KOPT-K1 (cell line): ENCODE measurements around the gene PDE4D.
"Not testable (repeated sequence)": the region's sequence is repeated elsewhere in the genome, so short reads cannot be mapped to it uniquely, and the experiment has no call there.

Experiments used
- H3K27ac ChIP-seq: fragments of 200-600 bp; sonication (generic); 2 replicates; pipeline ENCODE4 v1.5.1; 2016; ENCODE audit warnings: antibody characterized with exemption, mild to moderate bottlenecking, low read depth, low read length; ENCODE audit not compliant: poor library complexity, severe bottlenecking
- H3K36me3 ChIP-seq: fragments of 200-600 bp; sonication (generic); 2 replicates; pipeline ENCODE4 v1.5.1; 2017; ENCODE audit warnings: antibody characterized with exemption, mild to moderate bottlenecking, low read length, moderate library complexity; ENCODE audit not compliant: insufficient read depth
- H3K9me3 ChIP-seq: fragments of 200-600 bp; sonication (generic); 2 replicates; pipeline ENCODE4 v1.5.1; 2017; ENCODE audit warnings: antibody characterized with exemption, low read length, mild to moderate bottlenecking; ENCODE audit not compliant: insufficient read depth, poor library complexity, severe bottlenecking

Gene PDE4D

DNA sequence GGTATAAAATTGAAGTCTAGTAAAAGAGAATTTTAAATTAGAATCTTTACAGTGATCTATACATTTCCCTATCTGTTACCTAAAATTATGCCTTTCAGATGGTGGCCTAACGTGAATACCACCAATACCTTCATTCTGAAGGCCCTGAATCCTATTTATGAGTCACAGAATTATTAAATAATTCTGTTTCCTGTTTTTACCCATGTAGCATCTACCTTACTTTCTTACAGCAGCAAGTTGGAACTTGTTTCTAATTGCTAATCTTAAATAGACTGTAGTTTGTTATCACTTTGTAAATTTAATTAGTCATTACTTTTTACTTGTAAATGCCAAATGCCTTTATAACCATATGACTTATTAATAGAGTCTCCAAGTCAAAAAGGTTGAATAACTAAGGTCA, 135.0 kb downstream of the PDE4D start:
- Histone ChIP-seq H3K36me3 (no peaks in the 10 kb centered on the region), H3K9me3 (no peaks in the 10 kb centered on the region), H3K27ac (no peak overlapping the region)

DNA sequence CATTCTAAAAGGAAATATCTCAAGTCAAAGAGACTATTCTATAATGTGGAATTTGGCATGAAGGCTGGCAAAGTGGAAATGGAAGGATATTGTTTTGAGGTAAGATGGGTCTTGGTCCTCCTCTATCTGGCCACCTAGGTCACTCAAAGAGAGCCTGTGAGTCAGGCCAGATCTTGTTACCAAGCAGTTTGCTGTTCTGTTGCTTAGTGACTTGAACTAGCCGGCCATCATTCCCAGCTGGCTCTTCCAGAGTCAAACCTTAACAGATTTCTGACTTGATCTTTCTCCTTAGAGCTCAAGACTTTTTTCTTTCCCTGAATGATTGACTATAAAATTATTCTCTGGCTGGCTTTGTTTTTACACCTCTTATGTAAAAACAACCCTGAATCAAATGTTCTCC, 136.1 kb downstream of the PDE4D start:
- H3K27ac ChIP-seq: no peak overlapping the region
- H3K9me3 ChIP-seq: no peaks in the 10 kb centered on the region
- no peaks in the 10 kb centered on the region for H3K36me3 ChIP-seq

DNA sequence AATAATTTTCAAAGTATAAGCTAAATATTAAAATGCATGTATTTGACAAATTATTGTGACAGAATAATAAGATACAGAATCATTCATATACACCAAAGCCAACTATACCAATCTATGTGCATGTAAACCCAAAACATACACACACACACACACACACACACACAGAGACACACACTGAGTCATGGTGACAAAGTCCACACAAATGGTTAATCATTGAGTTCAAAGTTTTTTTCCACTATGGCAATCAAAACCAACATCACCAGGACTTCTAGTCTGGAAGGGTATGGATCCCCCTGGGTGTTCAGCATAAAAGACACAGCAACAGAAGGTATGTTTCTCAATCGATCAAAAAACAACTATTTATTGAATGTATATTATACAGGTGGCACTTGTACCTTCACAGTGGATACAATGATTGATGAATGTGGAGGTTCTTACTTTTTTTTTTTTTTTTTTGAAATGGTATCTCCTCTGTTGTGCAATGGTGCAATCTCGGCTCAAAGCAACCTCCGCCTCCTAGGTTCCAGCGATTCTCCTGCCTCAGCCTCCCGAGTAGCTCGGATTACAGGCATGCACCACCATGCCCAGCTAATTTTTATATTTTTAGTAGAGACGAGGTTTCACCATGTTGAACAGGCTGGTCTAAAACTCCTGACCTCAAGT, 137.0 kb downstream of the PDE4D start:
- no peak overlapping the region for H3K27ac ChIP-seq

GRCh38 chr5:59755476-59755875, 138.1 kb downstream of the PDE4D start:
- H3K36me3 ChIP-seq: no peaks in the 10 kb centered on the region
- H3K9me3 ChIP-seq: no peaks in the 10 kb centered on the region
- no peak overlapping the region for H3K27ac ChIP-seq

More for the DNA sequence above, 137.0 kb downstream of the PDE4D start:
- Histone ChIP-seq H3K9me3 (no peaks in the 10 kb centered on the region), H3K36me3 (no peaks in the 10 kb centered on the region)

DNA sequence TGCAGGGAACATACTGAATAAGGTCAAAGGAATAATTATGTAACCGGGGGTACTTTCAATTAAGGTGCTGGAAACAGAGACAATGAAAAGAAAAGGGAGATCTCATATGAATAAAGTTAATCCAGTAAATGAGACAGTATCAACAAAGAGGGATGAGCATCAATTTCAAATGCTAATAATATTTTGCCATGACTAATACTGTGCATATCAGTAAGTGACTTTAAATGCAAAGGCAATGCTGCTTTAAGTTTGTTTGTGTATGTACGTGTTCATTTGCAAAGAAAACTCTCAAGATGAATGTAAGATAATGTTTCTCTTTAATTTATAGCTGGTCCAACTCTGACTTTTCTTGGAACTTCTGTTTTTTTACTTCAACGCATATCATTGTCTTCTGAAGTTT, 139.9 kb downstream of the PDE4D start:
- H3K9me3 ChIP-seq: no peaks in the 10 kb centered on the region

DNA sequence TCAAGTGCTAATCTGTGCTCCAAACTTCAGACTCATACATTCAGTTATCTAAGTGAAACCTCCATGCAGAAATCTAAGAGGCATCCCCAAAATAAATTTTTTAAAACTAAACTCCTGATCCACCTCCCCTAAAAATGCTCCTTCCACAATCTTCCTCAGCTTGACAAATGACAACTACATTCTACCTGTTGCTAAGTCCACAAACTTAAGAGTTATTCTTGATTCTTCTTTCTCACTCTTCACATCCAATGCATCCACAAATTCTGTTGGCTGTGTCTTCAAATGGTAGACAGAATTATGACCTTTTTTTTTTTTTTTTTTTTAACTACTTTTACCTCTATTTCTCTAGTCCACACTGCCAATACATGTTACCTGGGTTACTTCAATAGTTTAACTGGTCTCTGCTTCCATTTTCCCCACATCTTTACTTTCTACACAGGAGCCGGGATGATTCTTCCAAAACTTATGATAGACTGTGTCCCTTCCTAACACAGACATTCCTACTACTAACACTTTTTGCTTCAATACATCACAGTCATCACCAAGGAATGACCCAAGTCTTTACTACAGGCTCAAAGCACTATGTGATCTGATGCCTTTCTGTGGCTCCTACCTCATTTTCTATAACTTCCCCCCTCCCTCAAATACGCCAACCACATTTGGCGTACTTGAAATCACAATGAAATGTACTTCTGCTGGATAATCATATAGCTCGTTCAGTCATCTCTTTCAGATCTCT, 143.6 kb downstream of the PDE4D start:
- Histone ChIP-seq H3K36me3 (no peaks in the 10 kb centered on the region), H3K9me3 (no peaks in the 10 kb centered on the region), H3K27ac (no peak overlapping the region)

More for the DNA sequence above, 139.9 kb downstream of the PDE4D start:
- no peak overlapping the region for H3K27ac ChIP-seq
- H3K36me3 ChIP-seq: no peaks in the 10 kb centered on the region

- H3K27ac ChIP-seq, H3K36me3 ChIP-seq, H3K9me3 ChIP-seq: not testable (repeated sequence)
These were observed 145.4 kb downstream of the PDE4D start for GRCh38 chr5:59748036-59748663.

DNA sequence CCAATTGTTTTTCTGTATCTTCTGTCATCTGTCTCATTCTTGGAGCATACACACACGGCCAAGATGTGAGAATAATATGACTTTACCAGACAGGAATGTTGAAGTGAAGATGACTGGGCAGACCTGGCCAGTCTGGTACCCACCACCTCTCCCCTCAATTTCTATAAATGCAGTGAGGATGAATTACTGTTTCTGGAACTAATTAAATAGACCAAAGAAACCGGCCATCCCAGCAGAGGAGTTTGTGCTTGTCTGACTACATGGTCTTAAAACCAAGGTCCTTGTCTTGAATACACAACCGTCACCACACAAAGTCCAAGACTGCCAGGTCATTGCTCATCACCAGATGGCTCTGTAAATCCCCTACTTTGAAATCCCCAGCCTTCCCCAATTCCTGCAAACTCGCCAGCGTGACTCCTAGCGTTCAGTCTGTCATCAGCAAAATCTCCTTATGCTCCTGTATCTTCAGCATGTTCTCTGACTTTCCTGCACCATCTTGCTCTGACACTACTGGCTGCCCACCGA, 147.2 kb downstream of the PDE4D start:
- H3K9me3 ChIP-seq: no peaks in the 10 kb centered on the region
- H3K36me3 ChIP-seq: no peaks in the 10 kb centered on the region
- H3K27ac ChIP-seq: no peak overlapping the region

DNA sequence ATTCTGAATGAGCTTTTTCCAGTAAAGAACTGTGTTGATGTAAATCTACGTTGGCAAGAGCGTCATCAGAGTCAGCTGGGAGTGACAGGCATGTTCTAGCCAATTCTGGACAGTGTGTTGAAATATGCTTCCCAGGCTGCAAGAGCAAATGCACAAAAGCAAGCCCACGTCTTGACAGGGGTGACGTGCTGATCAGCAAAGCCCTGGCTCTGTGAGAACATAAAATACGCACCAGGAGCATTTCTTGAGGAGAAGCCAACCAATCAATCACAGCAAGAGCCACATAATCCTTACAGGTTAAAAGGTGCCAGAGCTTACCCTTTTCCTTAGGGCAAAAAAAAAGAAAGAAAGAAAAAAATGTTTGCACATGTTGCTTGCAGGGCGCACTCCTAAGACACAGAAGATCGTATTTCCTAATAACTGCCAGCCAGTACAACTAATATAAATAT, 148.1 kb downstream of the PDE4D start:
- Histone ChIP-seq H3K36me3 (no peaks in the 10 kb centered on the region), H3K9me3 (no peaks in the 10 kb centered on the region), H3K27ac (no peak overlapping the region)

DNA sequence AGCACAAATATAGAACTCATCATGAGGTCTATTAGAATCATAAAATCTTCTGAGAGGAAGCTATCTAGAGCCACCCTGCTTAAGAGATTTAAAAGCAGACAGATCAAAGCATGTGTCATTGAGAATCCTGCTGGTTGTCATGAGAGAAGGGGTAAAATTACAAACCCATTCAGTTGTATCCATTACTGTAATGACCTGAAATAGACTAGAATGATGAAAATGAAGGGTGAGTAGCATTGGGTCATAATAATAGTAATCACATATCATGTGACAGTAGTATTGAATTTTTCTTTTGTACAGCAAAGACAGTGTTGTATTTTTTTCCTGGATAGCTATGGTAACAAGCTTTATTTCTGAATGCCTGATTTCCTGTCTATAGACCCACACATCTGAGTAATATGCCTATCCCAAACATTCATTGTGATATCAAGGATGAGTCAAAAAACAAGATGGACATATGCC, 149.0 kb downstream of the PDE4D start:
- Histone ChIP-seq H3K36me3 (no peaks in the 10 kb centered on the region), H3K9me3 (no peaks in the 10 kb centered on the region), H3K27ac (no peak overlapping the region)

- H3K9me3 ChIP-seq: no peaks in the 10 kb centered on the region
- H3K27ac ChIP-seq: no peak overlapping the region
- no peaks in the 10 kb centered on the region for H3K36me3 ChIP-seq
These were observed 151.9 kb downstream of the PDE4D start for GRCh38 chr5:59741599-59741998.

DNA sequence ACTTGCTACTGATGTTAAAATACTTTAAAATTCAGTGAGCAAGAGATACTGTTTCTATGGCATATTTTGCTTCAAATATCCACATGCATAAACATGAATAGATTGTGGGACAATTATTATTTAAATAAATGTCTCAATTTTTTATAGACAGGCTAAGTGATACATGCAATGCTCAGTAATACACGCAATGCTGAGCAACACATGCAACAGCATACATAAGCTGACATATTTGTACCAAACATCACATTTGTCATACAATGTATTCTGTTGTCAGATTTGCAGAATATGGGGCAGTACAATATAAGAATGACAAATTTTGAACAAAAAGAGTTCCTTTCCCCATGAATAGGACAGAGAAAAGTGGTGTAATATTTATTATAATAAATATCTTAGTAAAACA, 155.5 kb downstream of the PDE4D start:
- Histone ChIP-seq H3K9me3 (no peaks in the 10 kb centered on the region), H3K36me3 (no peaks in the 10 kb centered on the region), H3K27ac (no peak overlapping the region)

GRCh38 chr5:59732806-59733205, 160.7 kb downstream of the PDE4D start:
- Histone ChIP-seq H3K9me3 (no peaks in the 10 kb centered on the region), H3K27ac (no peak overlapping the region), H3K36me3 (no peaks in the 10 kb centered on the region)

GRCh38 chr5:59732301-59732700, 161.2 kb downstream of the PDE4D start:
- Histone ChIP-seq H3K36me3 (no peaks in the 10 kb centered on the region), H3K27ac (no peak overlapping the region), H3K9me3 (no peaks in the 10 kb centered on the region)

- Histone ChIP-seq H3K27ac (no peak overlapping the region), H3K9me3 (no peaks in the 10 kb centered on the region), H3K36me3 (no peaks in the 10 kb centered on the region)
These were observed 161.7 kb downstream of the PDE4D start for GRCh38 chr5:59731809-59732208.
